Stimulated activated naive CD8-positive, alpha-beta T cell treated with anti-CD3 and anti-CD28 coated beads, Interleukin-15, Interleukin-2, amounts not matched to agents 100 ng/mL and 50 ng/mL, for 24 hours (primary cell): Measurements from ENCODE around the gene PVALEF.

ENCODE experiments used
- H3K27ac Mint-ChIP-seq: one replicate; pipeline ENCODE4 v1.8.0; 2021; ENCODE audit warnings: mild to moderate bottlenecking, mixed read lengths
- H3K27me3 Mint-ChIP-seq: one replicate; pipeline ENCODE4 v1.8.0; 2021; ENCODE audit warnings: mixed read lengths
- H3K36me3 Mint-ChIP-seq: one replicate; pipeline ENCODE4 v1.8.0; 2021; ENCODE audit warnings: low read depth, mixed read lengths
- H3K4me1 Mint-ChIP-seq: one replicate; pipeline ENCODE4 v1.8.0; 2021; ENCODE audit warnings: low read depth, mixed read lengths
- H3K4me3 Mint-ChIP-seq: one replicate; pipeline ENCODE4 v1.8.0; 2021; ENCODE audit warnings: mild to moderate bottlenecking, mixed read lengths
- H3K9me3 Mint-ChIP-seq: one replicate; pipeline ENCODE4 v1.8.0; 2021; ENCODE audit warnings: mixed read lengths

The PVALEF gene

GRCh38 chr17:81176666-81177065 is 11.4 kb downstream of the PVALEF start:
- Mint-ChIP-seq H3K36me3 (no peaks in the 10 kb centered on the region), H3K4me1 (no peaks in the 10 kb centered on the region), H3K27ac (no peak overlapping the region), H3K9me3 (no peaks in the 10 kb centered on the region), H3K4me3 (no peak overlapping the region), H3K27me3 (no peaks in the 10 kb centered on the region)

- no peaks in the 10 kb centered on the region for H3K36me3 Mint-ChIP-seq
Observed at GRCh38 chr17:81178136-81179091, 13.1 kb downstream of the PVALEF start.

GRCh38 chr17:81179220-81179619 is 13.9 kb downstream of the PVALEF start:
- Mint-ChIP-seq H3K27me3 (peaks cover 3% of the 10 kb centered on the region), H3K27ac (no peak overlapping the region), H3K4me3 (no peak overlapping the region), H3K4me1 (no peaks in the 10 kb centered on the region), H3K36me3 (no peaks in the 10 kb centered on the region), H3K9me3 (no peaks in the 10 kb centered on the region)

More at GRCh38 chr17:81178136-81179091, 13.1 kb downstream of the PVALEF start:
- Mint-ChIP-seq H3K27me3 (no peaks in the 10 kb centered on the region), H3K4me1 (no peaks in the 10 kb centered on the region), H3K27ac (no peak overlapping the region), H3K4me3 (no peak overlapping the region), H3K9me3 (no peaks in the 10 kb centered on the region)

GRCh38 chr17:81179861-81180260 is 14.6 kb downstream of the PVALEF start:
- Mint-ChIP-seq H3K36me3 (no peaks in the 10 kb centered on the region), H3K4me3 (no peak overlapping the region), H3K27me3 (peaks cover 5% of the 10 kb centered on the region), H3K27ac (no peak overlapping the region), H3K9me3 (no peaks in the 10 kb centered on the region), H3K4me1 (no peaks in the 10 kb centered on the region)

GRCh38 chr17:81180836-81181810 is 15.8 kb downstream of the PVALEF start:
- Mint-ChIP-seq H3K27me3 (peaks cover 5% of the 10 kb centered on the region), H3K9me3 (no peaks in the 10 kb centered on the region), H3K27ac (no peak overlapping the region), H3K4me1 (no peaks in the 10 kb centered on the region), H3K4me3 (no peak overlapping the region), H3K36me3 (no peaks in the 10 kb centered on the region)

GRCh38 chr17:81181811-81182185 is 16.5 kb downstream of the PVALEF start:
- H3K36me3 Mint-ChIP-seq: no peaks in the 10 kb centered on the region

GRCh38 chr17:81182596-81182995 is 17.3 kb downstream of the PVALEF start:
- Mint-ChIP-seq H3K27ac (no peak overlapping the region), H3K36me3 (no peaks in the 10 kb centered on the region), H3K4me1 (no peaks in the 10 kb centered on the region), H3K4me3 (no peak overlapping the region), H3K9me3 (no peaks in the 10 kb centered on the region), H3K27me3 (peaks cover 5% of the 10 kb centered on the region)

More at GRCh38 chr17:81181811-81182185, 16.5 kb downstream of the PVALEF start:
- Mint-ChIP-seq H3K9me3 (no peaks in the 10 kb centered on the region), H3K4me3 (no peak overlapping the region), H3K4me1 (no peaks in the 10 kb centered on the region), H3K27me3 (peaks cover 5% of the 10 kb centered on the region), H3K27ac (no peak overlapping the region)

GRCh38 chr17:81183316-81183715 is 18.0 kb downstream of the PVALEF start:
- H3K9me3 Mint-ChIP-seq: no peaks in the 10 kb centered on the region
- H3K4me1 Mint-ChIP-seq: no peaks in the 10 kb centered on the region
- H3K27ac Mint-ChIP-seq: no peak overlapping the region
- H3K4me3 Mint-ChIP-seq: no peak overlapping the region
- H3K27me3 Mint-ChIP-seq: peaks cover 5% of the 10 kb centered on the region
- H3K36me3 Mint-ChIP-seq: no peaks in the 10 kb centered on the region

- Mint-ChIP-seq H3K9me3 (no peaks in the 10 kb centered on the region), H3K27me3 (peaks cover 5% of the 10 kb centered on the region), H3K36me3 (no peaks in the 10 kb centered on the region), H3K27ac (no peak overlapping the region), H3K4me3 (no peak overlapping the region), H3K4me1 (no peaks in the 10 kb centered on the region)
Observed at GRCh38 chr17:81183807-81184206, 18.5 kb downstream of the PVALEF start.

- no peaks in the 10 kb centered on the region for H3K9me3 Mint-ChIP-seq
- H3K4me1 Mint-ChIP-seq: no peaks in the 10 kb centered on the region
- H3K4me3 Mint-ChIP-seq: no peak overlapping the region
- H3K27ac Mint-ChIP-seq: no peak overlapping the region
- peaks cover 5% of the 10 kb centered on the region for H3K27me3 Mint-ChIP-seq
- H3K36me3 Mint-ChIP-seq: no peaks in the 10 kb centered on the region
Observed at GRCh38 chr17:81184555-81184954, 19.2 kb downstream of the PVALEF start.

GRCh38 chr17:81186203-81186602 is 20.9 kb downstream of the PVALEF start:
- Mint-ChIP-seq H3K27me3 (peaks cover 5% of the 10 kb centered on the region), H3K4me1 (no peaks in the 10 kb centered on the region), H3K27ac (no peak overlapping the region), H3K4me3 (no peak overlapping the region), H3K9me3 (no peaks in the 10 kb centered on the region), H3K36me3 (no peaks in the 10 kb centered on the region)

GRCh38 chr17:81187120-81187519 is 21.8 kb downstream of the PVALEF start:
- H3K4me1 Mint-ChIP-seq: no peaks in the 10 kb centered on the region
- H3K36me3 Mint-ChIP-seq: no peaks in the 10 kb centered on the region
- H3K4me3 Mint-ChIP-seq: no peak overlapping the region
- no peak overlapping the region for H3K27ac Mint-ChIP-seq
- H3K9me3 Mint-ChIP-seq: no peaks in the 10 kb centered on the region
- H3K27me3 Mint-ChIP-seq: peaks cover 5% of the 10 kb centered on the region

- no peak overlapping the region for H3K27ac Mint-ChIP-seq
- peaks cover 5% of the 10 kb centered on the region for H3K27me3 Mint-ChIP-seq
Observed at GRCh38 chr17:81187586-81188490, 22.5 kb downstream of the PVALEF start.

GRCh38 chr17:81188491-81188840 is 23.2 kb downstream of the PVALEF start:
- no peak overlapping the region for H3K4me3 Mint-ChIP-seq
- H3K27ac Mint-ChIP-seq: no peak overlapping the region
- peaks cover 5% of the 10 kb centered on the region for H3K27me3 Mint-ChIP-seq
- H3K36me3 Mint-ChIP-seq: no peaks in the 10 kb centered on the region
- no peaks in the 10 kb centered on the region for H3K9me3 Mint-ChIP-seq
- H3K4me1 Mint-ChIP-seq: no peaks in the 10 kb centered on the region

More at GRCh38 chr17:81187586-81188490, 22.5 kb downstream of the PVALEF start:
- no peaks in the 10 kb centered on the region for H3K36me3 Mint-ChIP-seq
- H3K4me1 Mint-ChIP-seq: no peaks in the 10 kb centered on the region
- no peak overlapping the region for H3K4me3 Mint-ChIP-seq
- H3K9me3 Mint-ChIP-seq: no peaks in the 10 kb centered on the region
